SW480 (cell line): ENCODE measurements around the gene KCNJ14.

Experiments
- DNase-seq: peaks from one replicate; pipeline ENCODE4 v3.0.0-alpha.2; 2016; ENCODE audit warnings: low spot score

The KCNJ14 gene

DNA sequence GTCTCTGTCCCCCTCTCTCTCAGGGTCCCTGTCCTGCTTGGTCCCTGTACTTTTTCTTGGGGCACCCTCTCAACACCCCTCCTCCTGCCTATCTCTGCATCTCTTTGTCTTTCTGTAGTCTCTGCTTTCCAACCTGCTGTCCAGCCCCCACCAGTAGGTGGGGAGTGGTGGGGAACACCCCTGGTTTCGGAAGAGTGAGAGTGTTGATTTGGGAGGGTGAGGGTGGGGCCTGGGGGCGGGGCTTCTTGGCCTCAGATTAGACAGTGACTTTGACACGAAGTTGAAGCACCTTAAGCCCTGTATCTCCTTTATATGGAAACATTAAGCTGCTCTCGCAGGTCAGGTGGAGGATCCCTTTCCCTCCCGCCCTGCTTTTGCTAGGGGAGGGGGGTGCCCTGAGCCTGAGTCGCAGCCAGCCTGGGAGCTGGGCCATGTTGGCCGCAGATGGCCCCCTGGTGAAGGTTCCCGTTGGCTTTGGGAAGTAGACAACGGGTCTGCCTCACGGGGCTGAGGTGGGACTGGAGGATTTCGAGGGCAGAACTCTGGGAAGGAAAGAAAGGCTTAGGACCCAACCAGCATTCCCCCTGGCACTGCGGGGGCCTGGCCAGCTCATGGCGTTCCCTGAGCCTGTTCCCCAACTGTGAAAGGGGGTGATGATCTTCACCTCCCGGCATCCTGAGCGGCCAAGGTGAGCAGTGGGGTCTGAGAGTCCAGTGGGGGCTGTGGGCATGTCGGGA lies at the start of gene KCNJ14:
TSS of gene KCNJ14 (plus strand) at position 404 of the 737 bp plus-strand sequence. CDS start 6,151 bp downstream, outside the sequence.
- no peak for DNase-seq

DNA sequence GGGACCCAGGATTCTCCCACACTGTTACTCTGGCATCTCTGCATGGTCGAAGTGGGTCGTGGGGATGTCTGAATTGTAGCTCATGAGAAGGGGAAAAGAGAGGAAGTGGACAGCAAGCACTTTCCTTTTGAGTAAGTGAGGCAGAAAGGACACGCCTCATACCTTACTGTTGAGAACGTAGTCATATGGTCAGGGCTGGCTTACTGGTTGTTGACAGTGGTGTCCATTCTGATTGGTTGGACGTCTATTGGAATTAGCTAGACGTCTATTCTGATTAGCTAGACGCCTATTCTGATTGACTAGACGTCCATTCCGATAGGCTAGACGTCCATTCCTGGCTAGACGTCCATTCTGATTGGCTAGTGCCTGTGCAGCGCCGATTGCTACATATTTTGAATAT lies 49.5 kb upstream of the KCNJ14 start:
- peak; percentile 49 for DNase-seq

DNA sequence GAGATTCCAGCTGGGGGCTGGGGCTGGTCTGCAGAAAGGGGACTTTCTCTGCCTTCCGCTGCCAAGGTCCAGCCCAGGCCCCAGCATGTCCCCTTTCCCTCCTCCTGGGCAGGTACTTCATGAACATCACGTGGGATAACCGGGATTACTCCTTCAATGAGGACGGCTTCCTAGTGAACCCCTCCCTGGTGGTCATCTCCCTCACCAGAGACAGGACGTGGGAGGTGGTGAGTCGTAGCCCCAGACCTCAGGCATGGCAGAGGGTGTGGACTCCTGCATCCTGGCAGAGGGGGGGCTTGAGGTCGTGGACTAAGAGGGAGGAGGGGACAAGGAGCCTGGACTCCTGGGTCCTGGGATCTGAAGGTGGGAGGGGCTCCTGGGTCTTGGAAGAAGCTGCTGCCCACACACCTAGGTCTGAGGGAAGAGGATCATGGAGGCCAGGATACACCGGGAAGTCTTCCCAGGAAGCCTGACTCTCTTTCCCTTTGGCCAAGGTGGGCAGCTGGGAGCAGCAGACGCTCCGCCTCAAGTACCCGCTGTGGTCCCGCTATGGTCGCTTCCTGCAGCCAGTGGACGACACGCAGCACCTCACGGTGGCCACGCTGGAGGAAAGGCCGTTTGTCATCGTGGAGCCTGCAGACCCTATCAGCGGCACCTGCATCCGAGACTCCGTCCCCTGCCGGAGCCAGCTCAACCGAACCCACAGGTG lies 41.3 kb upstream of the KCNJ14 start:
- DNase-seq = peak; percentile 34

DNA sequence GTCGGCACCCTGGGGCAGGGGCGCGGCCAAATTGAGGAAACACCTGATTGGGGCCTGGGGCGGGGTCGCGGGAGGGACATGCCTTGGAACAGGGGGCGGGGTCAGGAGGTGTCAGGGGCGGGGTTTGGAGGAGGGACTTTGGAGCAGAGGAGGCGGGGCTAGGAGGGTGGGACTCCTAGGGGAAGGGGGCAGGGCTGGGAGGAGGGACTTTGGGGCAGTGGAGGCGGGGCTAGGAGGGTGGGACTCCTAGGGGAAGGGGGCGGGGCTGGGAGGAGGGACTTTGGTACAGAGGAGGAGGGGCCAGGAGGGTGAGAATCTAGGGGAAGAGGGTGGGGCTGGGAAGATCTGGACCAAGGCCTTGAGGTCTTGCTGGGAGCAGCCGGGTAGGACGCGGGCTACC lies 40.0 kb upstream of the KCNJ14 start:
- peak; percentile 70 for DNase-seq

DNA sequence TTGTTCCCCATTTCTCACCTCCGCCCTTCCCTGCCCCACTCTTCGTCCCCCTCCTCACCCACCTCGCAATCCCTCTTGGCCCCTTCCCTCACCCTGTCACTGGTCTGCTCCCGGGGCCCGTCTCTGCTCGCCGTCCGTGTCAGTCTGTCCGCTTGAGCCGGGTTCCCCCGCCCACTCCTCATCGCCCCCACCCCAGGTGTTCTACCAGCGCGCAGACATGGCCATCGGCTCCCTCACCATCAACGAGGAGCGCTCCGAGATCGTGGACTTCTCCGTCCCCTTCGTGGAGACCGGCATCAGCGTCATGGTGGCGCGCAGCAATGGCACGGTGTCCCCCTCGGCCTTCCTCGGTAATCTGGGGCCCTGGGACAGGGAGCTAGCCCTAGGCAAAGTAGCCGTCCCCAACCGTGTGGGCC lies 39.6 kb upstream of the KCNJ14 start:
- no peak for DNase-seq

DNA sequence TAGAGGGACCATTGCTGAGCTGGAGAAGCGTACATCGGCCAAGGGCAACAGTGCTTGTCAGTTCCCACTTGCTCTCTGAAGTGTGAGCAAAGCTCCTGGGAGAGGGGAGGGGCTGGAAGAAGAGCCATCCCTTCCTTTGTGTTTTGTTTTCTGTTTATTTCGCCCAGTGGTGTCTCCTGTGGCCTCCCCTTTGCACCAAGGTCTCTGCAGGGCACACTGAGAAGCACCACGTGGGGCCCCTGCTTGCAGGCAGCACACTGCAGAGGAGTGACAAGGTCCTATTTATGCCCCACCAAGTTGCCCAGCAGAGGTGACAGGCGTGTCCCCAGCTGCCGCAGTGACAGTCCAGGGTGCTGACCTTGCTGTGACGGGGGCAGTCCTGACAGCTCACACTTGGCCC lies 38.0 kb upstream of the KCNJ14 start:
- no peak for DNase-seq

DNA sequence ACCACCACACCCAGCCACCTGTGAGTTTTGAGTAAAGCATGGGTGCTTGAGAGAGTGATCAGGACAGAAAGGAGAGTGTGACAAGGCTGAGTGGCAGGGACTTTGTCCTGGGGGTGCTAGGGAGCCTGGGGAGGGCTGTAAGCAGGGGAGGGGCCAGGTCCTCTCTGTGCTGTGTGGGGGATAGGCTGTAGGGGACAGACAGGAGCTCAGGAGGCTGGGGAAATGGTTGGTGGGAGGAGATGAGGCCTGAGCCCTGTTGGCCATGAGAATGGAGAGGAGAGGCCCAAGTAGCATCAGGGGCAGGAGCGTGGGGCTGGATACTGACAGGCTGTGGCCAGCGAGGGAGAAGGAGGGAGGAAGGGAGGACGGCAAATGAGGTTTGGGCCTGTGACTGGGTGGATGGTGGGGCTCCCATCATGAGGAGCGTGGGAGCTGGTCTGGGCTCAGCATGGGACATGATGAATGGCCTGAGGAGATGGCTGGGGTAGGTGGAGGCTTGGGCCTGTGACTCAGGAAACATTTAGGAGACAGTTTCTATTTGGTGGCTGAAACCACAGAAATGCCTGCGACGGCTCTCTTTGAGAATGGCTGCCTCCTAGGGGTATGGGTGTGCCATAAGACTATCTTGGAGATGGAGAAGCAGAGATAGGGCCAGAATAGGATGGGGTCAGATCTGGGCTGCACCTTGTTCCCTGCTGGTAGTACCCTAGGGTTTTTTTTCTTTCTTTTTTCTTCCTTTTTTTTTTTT lies 36.9 kb upstream of the KCNJ14 start:
- no peak for DNase-seq

DNA sequence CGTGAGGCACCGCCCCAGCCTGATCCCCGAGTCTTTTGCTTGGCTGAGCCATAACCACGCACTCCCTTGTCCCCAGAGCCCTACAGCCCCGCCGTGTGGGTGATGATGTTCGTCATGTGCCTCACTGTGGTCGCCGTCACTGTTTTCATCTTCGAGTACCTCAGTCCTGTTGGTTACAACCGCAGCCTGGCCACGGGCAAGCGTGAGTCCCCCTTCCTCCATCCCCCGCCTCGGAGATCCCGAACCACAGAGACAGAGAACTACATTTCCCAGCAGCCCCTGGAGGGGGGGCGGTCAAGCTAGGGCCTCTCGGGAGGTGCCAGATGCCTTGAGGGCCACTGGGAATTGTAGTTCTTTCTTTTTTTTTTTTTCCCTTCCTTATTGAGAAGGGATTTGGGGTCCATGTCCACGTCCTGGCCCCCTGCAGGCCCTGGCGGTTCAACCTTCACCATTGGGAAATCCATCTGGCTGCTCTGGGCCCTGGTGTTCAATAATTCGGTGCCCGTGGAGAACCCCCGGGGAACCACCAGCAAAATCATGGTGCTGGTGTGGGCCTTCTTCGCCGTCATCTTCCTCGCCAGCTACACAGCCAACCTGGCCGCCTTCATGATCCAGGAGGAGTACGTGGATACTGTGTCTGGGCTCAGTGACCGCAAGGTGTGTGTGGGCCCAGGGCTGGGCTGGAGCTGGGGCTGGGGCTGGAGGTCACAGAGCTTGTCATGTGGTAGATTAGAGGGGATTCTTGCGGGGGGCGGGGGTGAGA lies 36.0 kb upstream of the KCNJ14 start:
- DNase-seq = peak; percentile 55

DNA sequence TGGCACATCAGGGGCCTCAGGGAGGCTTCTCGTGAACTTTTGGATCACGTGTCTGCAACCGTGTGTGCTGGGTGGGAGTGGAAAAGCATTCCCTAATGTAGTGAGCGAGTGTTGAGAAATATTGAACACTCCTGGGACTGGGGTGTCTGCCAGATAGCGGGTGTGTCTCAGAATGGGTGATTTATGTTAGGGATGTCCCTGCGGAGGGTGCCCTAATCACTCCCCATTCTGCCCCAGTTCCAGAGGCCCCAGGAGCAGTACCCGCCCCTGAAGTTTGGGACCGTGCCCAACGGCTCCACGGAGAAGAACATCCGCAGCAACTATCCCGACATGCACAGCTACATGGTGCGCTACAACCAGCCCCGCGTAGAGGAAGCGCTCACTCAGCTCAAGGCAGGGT lies 33.8 kb upstream of the KCNJ14 start:
- no peak for DNase-seq

DNA sequence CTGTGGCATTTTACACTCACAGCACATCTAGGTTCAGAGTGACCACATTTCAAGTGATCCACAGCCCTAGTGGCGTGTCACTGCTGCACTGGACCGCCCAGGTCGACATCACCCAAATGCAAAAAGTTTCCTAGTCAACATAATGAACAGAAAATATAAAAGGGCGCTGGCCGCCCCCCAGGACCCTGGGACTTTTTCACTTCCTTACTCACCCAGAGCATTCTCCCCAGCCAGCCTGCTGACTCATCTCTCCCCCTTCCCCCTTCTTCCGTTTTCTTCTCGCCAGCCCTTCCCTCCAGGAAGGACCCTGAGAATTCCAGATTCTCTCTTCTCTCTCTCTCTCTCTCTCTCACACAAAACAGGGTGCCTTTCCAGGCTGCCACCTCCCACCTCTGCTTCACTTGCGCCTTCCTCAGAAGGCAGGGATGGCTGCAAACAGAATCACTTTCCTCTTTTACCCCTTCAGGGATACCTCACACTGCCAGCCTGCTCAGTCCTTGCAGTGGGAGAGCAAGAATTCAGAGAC lies 30.6 kb upstream of the KCNJ14 start:
- DNase-seq = peak; percentile 33

DNA sequence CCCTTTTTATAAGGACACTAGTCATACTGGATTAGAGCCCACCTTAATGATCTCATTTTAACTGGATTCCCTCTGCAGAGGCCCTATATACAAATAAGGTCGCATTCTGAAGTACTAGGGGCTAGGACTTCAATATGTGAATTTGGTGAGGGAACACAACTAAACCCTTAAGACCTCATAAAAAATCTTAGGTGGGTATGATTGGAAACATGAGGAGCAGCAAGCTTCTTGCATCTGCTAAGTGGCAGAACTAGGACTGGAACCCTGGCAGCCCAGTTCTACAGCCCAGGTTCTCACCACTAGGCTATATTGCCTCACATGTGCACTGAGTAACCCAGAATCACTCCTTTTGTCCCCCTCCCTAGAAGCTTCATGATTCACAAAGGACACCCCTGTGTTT lies 26.7 kb upstream of the KCNJ14 start:
- DNase-seq = no peak

DNA sequence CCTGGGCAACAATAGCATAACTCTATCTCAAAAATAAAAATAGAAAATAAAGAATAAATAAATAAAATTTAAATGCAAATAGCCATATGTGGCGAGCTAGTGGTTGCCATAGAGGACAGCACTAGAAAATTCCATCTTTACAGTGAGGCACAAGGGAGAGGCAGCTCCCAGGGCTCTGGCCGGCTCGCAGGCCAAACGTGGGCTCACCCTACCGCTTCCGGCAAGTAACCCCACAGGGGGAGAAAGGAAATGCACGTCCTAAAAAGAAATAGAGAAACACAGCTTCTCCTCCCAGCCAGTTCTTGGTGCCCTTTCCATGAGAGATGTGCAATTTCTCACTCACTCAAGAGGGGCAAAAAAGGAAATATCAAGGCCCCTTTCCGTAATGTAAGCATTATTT lies 22.0 kb upstream of the KCNJ14 start:
- no peak for DNase-seq

DNA sequence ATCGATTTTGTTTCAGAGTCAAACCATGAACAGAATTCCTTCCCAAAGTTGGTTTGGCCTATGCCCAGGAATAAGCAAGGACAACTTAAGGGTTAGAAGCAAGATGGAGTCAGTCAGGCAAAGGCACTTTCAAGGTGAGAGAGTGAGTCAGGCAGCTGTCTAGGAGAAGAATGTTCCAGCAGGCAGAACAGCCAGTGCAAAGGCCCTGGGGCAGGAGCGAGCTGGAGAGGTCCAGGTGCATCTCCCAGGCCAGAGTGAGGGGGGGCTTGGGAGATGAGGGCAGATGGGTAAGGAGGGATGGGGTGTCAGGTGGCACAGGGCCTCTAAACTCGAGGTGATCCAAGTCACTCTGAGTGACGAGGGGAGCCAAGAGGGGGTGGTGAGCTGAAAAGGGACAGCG lies 18.8 kb upstream of the KCNJ14 start:
- no peak for DNase-seq

DNA sequence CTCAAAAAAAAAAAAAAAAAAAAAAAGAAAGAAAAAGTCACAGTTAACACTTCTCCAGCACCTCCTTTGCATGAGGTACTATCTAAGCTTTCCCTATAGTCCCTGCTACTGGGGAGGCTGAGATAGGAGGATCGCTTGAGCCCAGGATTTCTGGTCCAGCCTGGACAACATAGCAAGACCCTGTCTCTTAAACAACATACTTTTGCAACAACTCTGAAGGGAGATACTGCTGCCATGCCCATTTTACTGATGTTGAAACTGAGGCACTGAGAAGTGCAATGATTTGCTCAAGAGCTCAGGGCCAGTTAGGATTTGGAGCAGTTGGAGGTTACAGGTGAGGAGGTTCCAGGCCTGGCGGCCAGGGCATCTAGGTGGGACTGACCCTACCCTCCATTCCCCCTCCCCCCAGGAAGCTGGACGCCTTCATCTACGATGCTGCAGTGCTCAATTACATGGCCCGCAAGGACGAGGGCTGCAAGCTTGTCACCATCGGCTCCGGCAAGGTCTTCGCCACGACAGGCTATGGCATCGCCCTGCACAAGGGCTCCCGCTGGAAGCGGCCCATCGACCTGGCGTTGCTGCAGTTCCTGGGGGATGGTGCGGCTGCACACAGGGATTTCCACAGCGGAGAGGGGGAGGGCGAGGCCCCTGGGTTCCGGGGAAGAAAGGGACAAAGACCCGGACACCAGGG lies 13.9 kb upstream of the KCNJ14 start:
- DNase-seq = no peak

DNA sequence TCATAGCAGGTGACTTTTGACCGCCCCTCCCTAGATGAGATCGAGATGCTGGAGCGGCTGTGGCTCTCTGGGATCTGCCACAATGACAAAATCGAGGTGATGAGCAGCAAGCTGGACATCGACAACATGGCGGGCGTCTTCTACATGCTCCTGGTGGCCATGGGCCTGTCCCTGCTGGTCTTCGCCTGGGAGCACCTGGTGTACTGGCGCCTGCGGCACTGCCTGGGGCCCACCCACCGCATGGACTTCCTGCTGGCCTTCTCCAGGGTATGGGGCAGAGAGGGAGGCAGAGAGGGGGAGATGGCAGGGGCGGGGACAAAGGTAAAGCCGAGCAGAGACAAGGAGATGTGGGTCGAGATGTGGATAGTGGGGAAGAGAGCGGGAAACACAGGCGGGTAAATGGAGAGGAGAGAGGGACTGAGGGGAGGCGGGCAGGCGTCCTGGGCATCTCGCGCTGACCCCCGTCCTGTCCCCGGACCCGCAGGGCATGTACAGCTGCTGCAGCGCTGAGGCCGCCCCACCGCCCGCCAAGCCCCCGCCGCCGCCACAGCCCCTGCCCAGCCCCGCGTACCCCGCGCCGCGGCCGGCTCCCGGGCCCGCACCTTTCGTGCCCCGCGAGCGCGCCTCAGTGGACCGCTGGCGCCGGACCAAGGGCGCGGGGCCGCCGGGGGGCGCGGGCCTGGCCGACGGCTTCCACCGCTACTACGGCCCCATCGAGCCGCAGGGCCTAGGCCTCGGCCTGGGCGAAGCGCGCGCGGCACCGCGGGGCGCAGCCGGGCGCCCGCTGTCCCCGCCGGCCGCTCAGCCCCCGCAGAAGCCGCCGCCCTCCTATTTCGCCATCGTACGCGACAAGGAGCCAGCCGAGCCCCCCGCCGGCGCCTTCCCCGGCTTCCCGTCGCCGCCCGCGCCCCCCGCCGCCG lies 13.0 kb upstream of the KCNJ14 start:
- no peak for DNase-seq

DNA sequence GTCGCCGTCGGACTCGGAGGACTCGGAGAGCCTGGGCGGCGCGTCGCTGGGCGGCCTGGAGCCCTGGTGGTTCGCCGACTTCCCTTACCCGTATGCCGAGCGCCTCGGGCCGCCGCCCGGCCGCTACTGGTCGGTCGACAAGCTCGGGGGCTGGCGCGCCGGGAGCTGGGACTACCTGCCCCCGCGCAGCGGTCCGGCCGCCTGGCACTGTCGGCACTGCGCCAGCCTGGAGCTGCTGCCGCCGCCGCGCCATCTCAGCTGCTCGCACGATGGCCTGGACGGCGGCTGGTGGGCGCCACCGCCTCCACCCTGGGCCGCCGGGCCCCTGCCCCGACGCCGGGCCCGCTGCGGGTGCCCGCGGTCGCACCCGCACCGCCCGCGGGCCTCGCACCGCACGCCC lies 12.1 kb upstream of the KCNJ14 start:
- DNase-seq = no peak

DNA sequence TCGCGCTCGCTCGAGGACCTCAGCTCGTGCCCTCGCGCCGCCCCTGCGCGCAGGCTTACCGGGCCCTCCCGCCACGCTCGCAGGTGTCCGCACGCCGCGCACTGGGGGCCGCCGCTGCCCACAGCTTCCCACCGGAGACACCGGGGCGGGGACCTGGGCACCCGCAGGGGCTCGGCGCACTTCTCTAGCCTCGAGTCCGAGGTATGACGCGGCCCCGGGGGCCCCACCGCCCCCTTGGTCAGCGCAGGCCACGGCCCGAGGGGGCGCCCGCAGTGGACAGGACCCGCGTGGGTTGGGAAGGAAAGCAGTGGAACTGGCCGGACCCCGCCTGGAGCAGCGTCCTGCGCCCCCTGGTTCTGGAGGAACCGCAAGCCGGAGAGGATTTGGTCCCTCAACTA lies 11.6 kb upstream of the KCNJ14 start:
- DNase-seq = no peak

DNA sequence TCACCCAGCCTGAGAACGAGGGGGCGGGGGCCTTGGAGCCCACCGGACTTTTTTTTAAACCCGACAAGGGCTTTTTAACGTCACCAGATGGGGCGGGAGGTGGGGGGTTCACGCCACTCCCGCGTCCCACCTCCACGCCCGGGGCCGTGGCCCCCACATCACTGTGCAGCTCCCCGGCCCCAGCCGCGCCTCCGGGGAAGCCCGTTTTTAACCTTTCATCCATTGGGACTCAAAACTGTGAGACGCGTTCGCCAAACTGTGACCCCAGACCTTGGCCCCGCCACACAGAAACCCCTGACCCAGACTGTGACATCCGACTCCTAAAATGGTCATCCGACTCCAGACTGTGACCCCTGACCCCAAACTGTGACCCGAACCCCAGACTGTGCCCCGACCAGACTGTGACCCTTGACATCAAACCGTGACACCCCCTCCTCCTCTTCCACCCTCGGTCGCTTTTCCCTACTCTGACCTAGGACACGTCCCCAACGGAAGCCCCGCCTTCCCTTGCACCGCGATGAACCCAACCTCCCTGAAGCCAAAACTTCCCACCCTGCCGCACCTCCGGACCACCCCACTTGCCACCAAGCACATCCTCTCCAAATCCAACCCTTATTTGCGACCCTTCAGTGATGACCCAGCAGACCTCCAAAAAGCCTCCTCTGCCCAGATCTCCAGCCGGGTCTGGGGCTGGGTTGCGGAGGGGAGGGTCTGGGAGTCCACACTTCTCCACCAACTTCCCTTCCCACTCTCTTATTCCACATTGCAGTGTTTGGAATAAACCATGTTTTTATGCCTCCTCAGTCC lies 11.0 kb upstream of the KCNJ14 start:
- no peak for DNase-seq

DNA sequence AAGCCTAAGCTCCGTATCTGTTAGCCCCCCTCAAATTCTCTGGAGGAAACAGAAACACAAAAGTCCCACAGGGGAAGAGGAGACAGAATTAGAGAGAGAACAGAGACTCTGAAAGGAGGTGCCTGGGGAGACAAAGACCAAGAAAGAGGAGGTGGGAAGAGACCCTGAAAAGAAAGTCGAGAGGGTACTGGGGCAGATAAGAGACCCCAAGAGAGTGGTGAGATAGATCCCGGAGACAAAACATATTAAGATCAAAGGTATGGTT lies 10.5 kb upstream of the KCNJ14 start:
- DNase-seq = no peak

DNA sequence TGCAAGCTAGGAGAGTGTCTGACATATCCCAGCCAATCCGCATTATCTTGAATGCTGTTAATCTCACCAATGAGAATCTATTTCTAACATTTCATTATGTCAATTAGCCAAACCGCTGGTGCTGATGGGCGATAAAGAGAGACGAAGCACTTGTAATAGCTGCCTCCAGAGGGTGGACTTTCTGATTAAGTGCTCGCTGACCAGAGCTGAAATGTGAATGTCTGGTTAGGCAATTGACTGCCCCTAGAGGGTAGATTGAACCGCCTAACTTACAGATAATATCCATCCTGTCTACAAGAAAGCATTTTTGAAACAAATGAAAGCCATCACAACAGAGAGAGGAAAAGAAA lies 10.1 kb upstream of the KCNJ14 start:
- DNase-seq = peak; percentile 93
